ENCODE results near the gene PARD3. TPM values are rescaled to one million over a fixed set of nuclear protein-coding genes. Genes with fewer than 3 reads are reported as not detected.

PARD3 gene
- total and polyA plus RNA-seq, 2 experiments from 2014 or later = 6.3 to 21.2 TPM

DNA sequence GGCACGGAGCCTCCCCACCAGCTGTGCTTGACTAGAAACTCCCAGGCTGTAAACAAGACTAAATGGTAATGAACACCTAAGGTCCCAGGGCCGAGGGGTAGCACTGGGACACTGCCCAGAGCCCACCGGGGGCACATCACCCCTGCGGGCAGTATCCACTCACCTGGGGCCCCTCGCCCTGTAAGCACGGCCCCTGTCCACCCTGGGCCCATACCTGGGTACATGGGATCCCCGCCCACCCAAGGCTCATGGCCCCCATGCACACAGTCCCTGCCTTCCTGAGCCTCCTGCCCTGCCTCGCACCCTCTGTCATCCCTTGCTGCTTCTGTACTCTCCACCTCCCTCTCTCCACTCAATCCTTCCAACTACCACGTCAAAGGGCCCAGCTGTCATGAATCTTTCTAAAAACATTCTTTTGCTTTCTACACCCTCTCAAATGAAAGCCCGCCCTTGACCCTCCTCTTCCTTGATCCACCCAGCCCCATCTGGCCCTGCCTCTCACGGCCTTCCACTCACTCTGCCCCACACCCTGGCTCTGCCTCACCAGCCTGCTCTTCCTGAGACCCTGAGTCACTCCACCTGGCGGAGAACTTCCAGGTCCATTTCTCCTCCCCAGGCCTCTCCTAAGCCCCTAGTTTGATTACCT, 173.1 kb downstream of the PARD3 start:
- in situ Hi-C loops (cut with MboI) = loop anchor here (25.0 kb wide), 2 partner anchors 1430 to 1855 kb away; no protein-coding TSS in a partner anchor
- Histone ChIP-seq H3K9me2 (ENCODE audit: insufficient read depth) (no peaks in the 10 kb centered on the region), H3K4me2 (ENCODE audit: unreplicated experiment) (no peak overlapping the region), H3K4me1 (ENCODE audit: insufficient read depth) (peaks cover 6% of the 10 kb centered on the region; the same call in 1 of the 2 replicates), H4K20me1 (ENCODE audit: insufficient read depth) (no peaks in the 10 kb centered on the region), H3K79me2 (ENCODE audit: insufficient read depth) (peaks cover 18% of the 10 kb centered on the region), H3F3A (ENCODE audit: insufficient read depth) (no peaks in the 10 kb centered on the region), H3K4me3 (no peak overlapping the region), H3K9me3 (ENCODE audit: low read depth) (no peaks in the 10 kb centered on the region), H3K36me3 (ENCODE audit: low read depth) (no peaks in the 10 kb centered on the region), H3K9ac (no peak overlapping the region), H2AFZ (no peak overlapping the region), H3K27me3 (replicated peaks; ENCODE audit: insufficient read depth) (no peaks in the 10 kb centered on the region), H3K27ac (no peak overlapping the region)
- TF ChIP-seq EZH2 (IDR thresholded peaks at IDR 0.05; ENCODE audit: insufficient read depth, poor library complexity, severe bottlenecking) (no peak), EZH2phosphoT487 (IDR thresholded peaks at IDR 0.05; ENCODE audit: insufficient read depth, low read depth) (no peak)
- 91 to 93% methylated on average over 10 to 11 of the region's 12 CpGs for WGBS, 2 experiments (ENCODE audit: low coverage in 1 of 2, low lambda C conversion rate in 2 of 2, missing lambda C conversion rate in 2 of 2)
- DNase-seq = no peak

DNA sequence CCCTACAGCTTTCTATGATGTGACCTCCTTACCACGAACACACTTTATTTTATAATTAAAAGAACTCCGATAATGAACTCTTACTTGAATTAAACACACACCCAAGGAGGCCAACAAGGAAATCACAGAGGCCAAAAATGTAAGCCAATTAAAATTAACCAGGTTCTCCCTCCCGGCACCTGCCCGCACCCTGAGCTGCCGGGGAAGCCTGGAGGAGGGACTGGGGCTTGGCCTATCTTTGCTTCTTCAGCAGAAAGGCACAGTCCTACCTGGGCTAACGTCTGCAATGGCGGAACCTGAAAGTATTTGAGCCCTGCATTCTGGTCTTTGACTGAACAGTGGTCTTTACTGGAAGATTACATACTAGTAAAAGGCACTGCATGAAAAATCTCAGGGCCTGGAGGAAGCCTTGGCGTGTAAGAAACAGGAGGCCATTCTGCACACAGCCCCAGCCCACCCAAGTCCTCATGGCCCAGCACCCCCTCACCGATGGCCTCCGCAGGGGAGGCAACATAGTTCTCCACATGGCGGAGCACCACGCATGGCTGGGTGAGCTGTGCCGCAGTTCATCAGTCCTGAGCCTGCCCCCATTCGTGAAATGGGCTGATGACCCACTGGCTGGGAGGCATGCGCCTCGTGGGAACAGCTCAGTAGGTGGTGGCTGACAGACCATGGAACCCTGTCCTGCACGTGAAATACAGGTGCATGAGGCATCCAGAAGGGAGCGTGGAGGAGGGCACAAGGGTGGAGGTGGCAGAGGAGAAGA, 173.8 kb downstream of the PARD3 start:
- Histone ChIP-seq H3F3A (ENCODE audit: insufficient read depth) (no peaks in the 10 kb centered on the region), H3K4me2 (ENCODE audit: unreplicated experiment) (no peak overlapping the region), H3K36me3 (ENCODE audit: low read depth) (no peaks in the 10 kb centered on the region), H3K9ac (no peak overlapping the region), H4K20me1 (ENCODE audit: insufficient read depth) (no peaks in the 10 kb centered on the region), H3K9me3 (ENCODE audit: low read depth) (no peaks in the 10 kb centered on the region), H3K79me2 (ENCODE audit: insufficient read depth) (peaks cover 24% of the 10 kb centered on the region), H2AFZ (no peak overlapping the region), H3K27me3 (replicated peaks; ENCODE audit: insufficient read depth) (no peaks in the 10 kb centered on the region), H3K4me3 (no peak overlapping the region), H3K27ac (no peak overlapping the region), H3K9me2 (ENCODE audit: insufficient read depth) (no peaks in the 10 kb centered on the region), H3K4me1 (ENCODE audit: insufficient read depth) (peaks cover 6% of the 10 kb centered on the region; the same call in 1 of the 2 replicates)
- no peak for DNase-seq
- 90 to 91% methylated on average over 18 of the region's 18 CpGs for WGBS, 2 experiments (ENCODE audit: low coverage in 1 of 2, low lambda C conversion rate in 2 of 2, missing lambda C conversion rate in 2 of 2)
- in situ Hi-C loops (cut with MboI) = loop anchor here (25.0 kb wide), 2 partner anchors 1429 to 1854 kb away; no protein-coding TSS in a partner anchor
- no peak for TF ChIP-seq EZH2phosphoT487 (IDR thresholded peaks at IDR 0.05; ENCODE audit: insufficient read depth, low read depth)
- TF ChIP-seq EZH2 (IDR thresholded peaks at IDR 0.05; ENCODE audit: insufficient read depth, poor library complexity, severe bottlenecking) = no peak

- H3K4me3 ChIP-seq = no peak overlapping the region
- no peak overlapping the region for H2AFZ ChIP-seq
- no peaks in the 10 kb centered on the region for H4K20me1 ChIP-seq (ENCODE audit: insufficient read depth)
- H3K27me3 ChIP-seq (replicated peaks; ENCODE audit: insufficient read depth) = no peaks in the 10 kb centered on the region
- peaks cover 23% of the 10 kb centered on the region; the same call in 1 of the 2 replicates for H3K79me2 ChIP-seq (ENCODE audit: insufficient read depth)
- H3K9me2 ChIP-seq (ENCODE audit: insufficient read depth) = no peaks in the 10 kb centered on the region
- no peaks in the 10 kb centered on the region for H3F3A ChIP-seq (ENCODE audit: insufficient read depth)
- no peak overlapping the region for H3K27ac ChIP-seq
- no peaks in the 10 kb centered on the region for H3K9me3 ChIP-seq (ENCODE audit: low read depth)
- in situ Hi-C loops (cut with MboI) = loop anchor here (10.0 to 25.0 kb wide), 3 partner anchors 1304 to 1851 kb away; partner anchors contain the start of gene NRP1
- WGBS, 2 experiments (ENCODE audit: low coverage in 1 of 2, low lambda C conversion rate in 2 of 2, missing lambda C conversion rate in 2 of 2) = 22 to 27% methylated on average over 4 of the region's 4 CpGs
- DNase-seq = peak; percentile 87
- 0 out of 2 replicates have a peak overlapping the region, but pooled peaks have one; percentile 8 for H3K9ac ChIP-seq
- H3K4me1 ChIP-seq (ENCODE audit: insufficient read depth) = peaks cover 6% of the 10 kb centered on the region; the same call in 1 of the 2 replicates
- no peak for TF ChIP-seq EZH2phosphoT487 (IDR thresholded peaks at IDR 0.05; ENCODE audit: insufficient read depth, low read depth)
- no peak for TF ChIP-seq EZH2 (IDR thresholded peaks at IDR 0.05; ENCODE audit: insufficient read depth, poor library complexity, severe bottlenecking)
- H3K4me2 ChIP-seq (ENCODE audit: unreplicated experiment) = no peak overlapping the region
- H3K36me3 ChIP-seq (ENCODE audit: low read depth) = no peaks in the 10 kb centered on the region
Measured at GRCh38 chr10:34638406-34639054, 176.6 kb downstream of the PARD3 start.

DNA sequence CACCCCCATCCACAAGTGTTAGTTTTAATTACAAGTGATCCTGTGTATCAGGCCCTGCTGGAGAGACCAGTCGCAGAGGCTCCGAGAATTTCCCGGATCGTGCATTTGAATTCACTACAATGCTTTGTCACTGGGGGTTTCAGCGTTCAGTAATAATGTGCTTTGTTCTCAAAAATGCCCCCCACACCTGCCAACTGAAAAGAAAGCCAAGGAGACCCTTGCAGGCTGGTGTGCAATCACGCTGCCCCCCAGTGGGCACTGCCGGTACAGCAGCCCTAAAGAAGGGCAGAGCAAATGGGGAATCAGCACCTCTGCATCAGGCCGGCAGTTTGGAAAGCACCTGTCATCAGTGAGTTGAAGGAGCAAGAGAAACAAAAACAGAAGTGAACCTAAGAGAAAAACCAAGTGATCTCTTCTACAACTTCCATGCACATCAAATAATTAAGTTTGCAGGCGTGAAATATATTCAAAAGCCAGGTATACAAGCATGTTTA, 177.6 kb downstream of the PARD3 start:
- DNase-seq = peak; percentile 46
- no peak for TF ChIP-seq EZH2phosphoT487 (IDR thresholded peaks at IDR 0.05; ENCODE audit: insufficient read depth, low read depth)
- TF ChIP-seq EZH2 (IDR thresholded peaks at IDR 0.05; ENCODE audit: insufficient read depth, poor library complexity, severe bottlenecking) = no peak
- H3K4me1 ChIP-seq (ENCODE audit: insufficient read depth) = peaks cover 6% of the 10 kb centered on the region; the same call in 1 of the 2 replicates
- no peaks in the 10 kb centered on the region for H3K36me3 ChIP-seq (ENCODE audit: low read depth)
- peaks cover 18% of the 10 kb centered on the region; the same call in 1 of the 2 replicates for H3K79me2 ChIP-seq (ENCODE audit: insufficient read depth)
- 32 to 34% methylated on average over 9 of the region's 9 CpGs for WGBS, 2 experiments (ENCODE audit: low coverage in 1 of 2, low lambda C conversion rate in 2 of 2, missing lambda C conversion rate in 2 of 2)
- H2AFZ ChIP-seq = no peak overlapping the region
- H3K9me3 ChIP-seq (ENCODE audit: low read depth) = no peaks in the 10 kb centered on the region
- no peaks in the 10 kb centered on the region for H3F3A ChIP-seq (ENCODE audit: insufficient read depth)
- no peaks in the 10 kb centered on the region for H3K9me2 ChIP-seq (ENCODE audit: insufficient read depth)
- H3K9ac ChIP-seq = no peak overlapping the region
- H3K4me3 ChIP-seq = no peak overlapping the region
- no peak overlapping the region for H3K4me2 ChIP-seq (ENCODE audit: unreplicated experiment)
- no peaks in the 10 kb centered on the region for H3K27me3 ChIP-seq (replicated peaks; ENCODE audit: insufficient read depth)
- no peaks in the 10 kb centered on the region for H4K20me1 ChIP-seq (ENCODE audit: insufficient read depth)
- no peak overlapping the region for H3K27ac ChIP-seq
- in situ Hi-C loops (cut with MboI) = loop anchor here (10.0 to 25.0 kb wide), 3 partner anchors 1303 to 1850 kb away; partner anchors contain the start of gene NRP1
